Kidney epithelial cell (primary cell): ENCODE measurements around the gene SCNN1B. TPM values are rescaled to one million over a fixed set of nuclear protein-coding genes. Genes with fewer than 3 reads are reported as not detected.
"Not testable (repeated sequence)": the region's sequence is repeated elsewhere in the genome, so short reads cannot be mapped to it uniquely, and the experiment has no call there.

Experiments used
- DNase-seq: peaks from one replicate; pipeline ENCODE4 v3.0.0-alpha.2; 2010; ENCODE audit warnings: low read depth
- H3K27me3 ChIP-seq: 2 replicates; pipeline ENCODE4 v1.6.0; 2011; ENCODE audit warnings: low read length; ENCODE audit not compliant: control insufficient read depth, insufficient read depth
- H3K36me3 ChIP-seq: 2 replicates; pipeline ENCODE4 v1.5.1; 2011; ENCODE audit warnings: low read length; ENCODE audit not compliant: control insufficient read depth, insufficient read depth
- H3K4me3 ChIP-seq: 2 replicates; pipeline ENCODE4 v1.5.1; 2011; ENCODE audit warnings: low read depth, mild to moderate bottlenecking, control low read depth, low read length
- CTCF ChIP-seq: IDR thresholded peaks from 2 replicates; pipeline ENCODE4 v1.5.1; 2011; ENCODE audit warnings: mild to moderate bottlenecking, moderate library complexity, low read length, control low read depth, inconsistent platforms; ENCODE audit not compliant: insufficient read depth, poor library complexity, severe bottlenecking
- total RNA-seq: library from RNA; depleted of rRNA; stranded (reverse); fragments of >200 nt; gene quantifications from 2 replicates; pipeline ENCODE4 v1.2.3, GENCODE V29; 2015

The SCNN1B gene
- total RNA-seq, 1 donor from 2014 or later: 0.38 TPM

GRCh38 chr16:23397464-23397863 lies 95.4 kb downstream of the SCNN1B start:
- H3K4me3 ChIP-seq: no peak overlapping the region
- TF ChIP-seq CTCF: no peak
- no peaks in the 10 kb centered on the region for H3K36me3 ChIP-seq
- no peaks in the 10 kb centered on the region for H3K27me3 ChIP-seq
- no peak for DNase-seq

- no peak for DNase-seq
- peak; percentile 2 for TF ChIP-seq CTCF
- no peaks in the 10 kb centered on the region for H3K27me3 ChIP-seq
- H3K4me3 ChIP-seq: no peak overlapping the region
- H3K36me3 ChIP-seq: no peaks in the 10 kb centered on the region
Measured at GRCh38 chr16:23398987-23399805, 97.1 kb downstream of the SCNN1B start.

GRCh38 chr16:23400447-23400846 lies 98.3 kb downstream of the SCNN1B start:
- DNase-seq, H3K4me3 ChIP-seq, H3K27me3 ChIP-seq, H3K36me3 ChIP-seq: not testable (repeated sequence)

GRCh38 chr16:23401139-23401538 lies 99.0 kb downstream of the SCNN1B start:
- TF ChIP-seq CTCF: no peak
- Histone ChIP-seq H3K4me3 (no peak overlapping the region), H3K27me3 (no peaks in the 10 kb centered on the region), H3K36me3 (no peaks in the 10 kb centered on the region)
- DNase-seq: no peak

- TF ChIP-seq CTCF: no peak
- H3K36me3 ChIP-seq: no peaks in the 10 kb centered on the region
- no peak overlapping the region for H3K4me3 ChIP-seq
- DNase-seq: no peak
- no peaks in the 10 kb centered on the region for H3K27me3 ChIP-seq
Measured at GRCh38 chr16:23402100-23402499, 100.0 kb downstream of the SCNN1B start.

GRCh38 chr16:23403547-23403946 lies 101.4 kb downstream of the SCNN1B start:
- no peak for TF ChIP-seq CTCF
- DNase-seq: no peak
- H3K4me3 ChIP-seq: no peak overlapping the region
- H3K36me3 ChIP-seq: no peaks in the 10 kb centered on the region
- H3K27me3 ChIP-seq: no peaks in the 10 kb centered on the region
